A673 (cell line): ENCODE data around the gene ITGB2. TPM values are rescaled to one million over a fixed set of nuclear protein-coding genes. Genes with fewer than 3 reads are reported as not detected.
A peak's percentile ranks its signal among the peaks of the same experiment; 100 is the strongest.

Experiments
- BruUV-seq: library from RNA; stranded (reverse); fragments of 400-500 nt; replicated peaks from 2 replicates; lab custom pipeline; 2021; lab: Mats Ljungman, UMichigan
- CTCF ChIA-PET: fragments of 300-600 bp; sonication (Branson Sonifier 250); formaldehyde crosslinking; loops from one replicate; lab custom pipeline; 2022; ENCODE audit warnings: antibody characterized with exemption; lab: Charles Lee
- POLR2A ChIA-PET: fragments of 300-600 bp; sonication (Branson Sonifier 250); formaldehyde crosslinking; loops from one replicate; lab custom pipeline; 2022; ENCODE audit warnings: antibody characterized with exemption; ENCODE audit not compliant: low non-redundant PET; lab: Charles Lee
- DNase-seq: peaks from one replicate; pipeline ENCODE4 v3.0.0-alpha.2; 2015; ENCODE audit warnings: low spot score
- H3K27ac ChIP-seq: fragments of 200-600 bp; sonication (generic); 2 replicates; pipeline ENCODE4 v1.5.1; 2016; ENCODE audit warnings: mixed run types, low read depth, mild to moderate bottlenecking, mixed read lengths, antibody characterized with exemption, low read length; ENCODE audit not compliant: poor library complexity, severe bottlenecking
- H3K27me3 ChIP-seq: fragments of 200-600 bp; sonication (generic); replicated peaks from 2 replicates; pipeline ENCODE4 v1.6.1; 2017; ENCODE audit warnings: mixed run types, low read depth, mild to moderate bottlenecking, mixed read lengths, antibody characterized with exemption, low read length; ENCODE audit not compliant: insufficient read depth, poor library complexity
- H3K36me3 ChIP-seq: fragments of 200-600 bp; sonication (generic); 2 replicates; pipeline ENCODE4 v1.6.1; 2016; ENCODE audit warnings: mixed run types, mild to moderate bottlenecking, mixed read lengths, antibody characterized with exemption, low read length; ENCODE audit not compliant: insufficient read depth, poor library complexity, severe bottlenecking
- H3K4me1 ChIP-seq: fragments of 200-600 bp; sonication (generic); 2 replicates; pipeline ENCODE4 v1.6.1; 2017; ENCODE audit warnings: mixed run types, mild to moderate bottlenecking, mixed read lengths, antibody characterized with exemption, low read length; ENCODE audit not compliant: insufficient read depth, poor library complexity, severe bottlenecking
- H3K4me3 ChIP-seq: fragments of 200-600 bp; sonication (generic); 2 replicates; pipeline ENCODE4 v1.5.1; 2016; ENCODE audit warnings: low read depth, mixed run types, mild to moderate bottlenecking, mixed read lengths, low read length; ENCODE audit not compliant: poor library complexity, severe bottlenecking
- H3K9me3 ChIP-seq: fragments of 200-600 bp; sonication (generic); 2 replicates; pipeline ENCODE4 v1.6.1; 2016; ENCODE audit warnings: mixed run types, low read depth, mild to moderate bottlenecking, mixed read lengths, antibody characterized with exemption, low read length; ENCODE audit not compliant: poor library complexity, severe bottlenecking
- CTCF ChIP-seq: fragments of 300-800, 200-600 bp; sonication (generic); conservative IDR thresholded peaks from 2 replicates; pipeline ENCODE4 v1.5.1; 2017; ENCODE audit warnings: low read depth, mild to moderate bottlenecking, antibody characterized with exemption, low read length, moderate library complexity, mixed read lengths
- EZH2 ChIP-seq: fragments of 200-600 bp; sonication (generic); IDR thresholded peaks from 2 replicates; pipeline ENCODE4 v1.6.1; 2017; ENCODE audit warnings: borderline replicate concordance, low read depth, mild to moderate bottlenecking, mixed read lengths, antibody characterized with exemption, low read length; ENCODE audit not compliant: poor library complexity, severe bottlenecking
- intact Hi-C: fragments of 100-400 bp; cut with micrococcal nuclease; formaldehyde crosslinking; loops from one replicate; pipeline ENCODE4 v1.10.0; 2022; ENCODE audit not compliant: unreplicated experiment
- total RNA-seq: library from RNA; stranded (reverse); gene quantifications from 2 replicates; pipeline ENCODE4 v1.2.3, GENCODE V29; 2021

The ITGB2 gene
- total RNA-seq, 1 experiment from 2014 or later, result 5.0 TPM

DNA sequence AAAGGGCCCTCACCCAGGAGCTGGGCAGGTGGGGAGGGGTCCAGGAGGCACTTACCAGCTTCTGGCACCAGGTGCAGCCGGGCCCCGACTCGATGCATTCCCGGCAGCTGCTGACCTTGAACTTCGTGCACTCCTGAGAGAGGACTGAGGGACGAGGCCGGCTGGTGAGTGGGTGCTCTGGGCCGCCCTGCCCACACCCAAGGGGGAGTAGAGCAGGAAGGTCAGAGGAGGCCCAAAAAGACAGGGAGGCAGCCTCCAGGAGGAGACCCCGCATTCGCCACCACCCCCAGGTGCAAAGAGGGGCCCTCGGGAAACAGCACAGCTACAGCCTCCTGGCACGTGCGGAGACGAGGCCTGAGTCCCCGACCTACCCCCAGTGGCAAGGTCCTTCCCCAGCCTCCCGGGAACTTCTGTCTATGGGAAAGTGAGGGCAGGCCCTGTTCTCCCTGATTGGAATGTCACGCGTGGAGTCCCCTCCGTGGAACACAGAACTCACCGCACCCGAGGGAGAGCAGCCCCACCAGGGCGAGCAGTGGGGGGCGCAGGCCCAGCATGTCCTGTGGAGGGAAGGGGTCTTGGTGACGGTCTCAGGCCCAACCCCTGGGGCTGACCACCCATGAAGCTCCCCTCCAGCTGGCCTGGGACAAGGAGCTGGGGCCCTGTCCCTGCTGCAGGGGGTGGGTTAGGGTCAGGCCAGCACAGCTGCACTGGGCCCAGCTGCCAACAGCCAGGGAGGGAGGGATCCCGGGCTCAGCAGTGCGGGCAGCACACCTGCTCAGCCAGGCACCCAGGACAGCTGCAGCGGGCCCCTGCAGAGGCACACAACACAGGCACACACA, 10.3 kb downstream of the ITGB2 start:
- H3K36me3 ChIP-seq, result no peaks in the 10 kb centered on the region
- no TSS peak for BruUV-seq
- no peak for DNase-seq
- peaks cover 35% of the 10 kb centered on the region for H3K4me1 ChIP-seq
- CTCF ChIA-PET, result no interaction called here
- peak overlapping the region; percentile 68 for H3K27ac ChIP-seq
- TF ChIP-seq CTCF, result no peak
- TF ChIP-seq EZH2, result no peak
- H3K9me3 ChIP-seq, result no peaks in the 10 kb centered on the region
- POLR2A ChIA-PET, result no interaction called here
- intact Hi-C loops, result no loop called here
- H3K27me3 ChIP-seq, result no peaks in the 10 kb centered on the region
- H3K4me3 ChIP-seq, result no peak overlapping the region

- POLR2A ChIA-PET, result no interaction called here
- intact Hi-C loops, result no loop called here
- no TSS peak for BruUV-seq
- no peak for DNase-seq
- Histone ChIP-seq H3K36me3 (no peaks in the 10 kb centered on the region), H3K9me3 (no peaks in the 10 kb centered on the region), H3K4me1 (peaks cover 35% of the 10 kb centered on the region), H3K4me3 (no peak overlapping the region), H3K27ac (peak overlapping the region; percentile 68), H3K27me3 (no peaks in the 10 kb centered on the region)
- CTCF ChIA-PET, result no interaction called here
- no peak for TF ChIP-seq CTCF
- no peak for TF ChIP-seq EZH2
These were observed 11.0 kb downstream of the ITGB2 start for GRCh38 chr21:44909719-44910118.

- no TSS peak for BruUV-seq
- no peaks in the 10 kb centered on the region for H3K9me3 ChIP-seq
- H3K4me3 ChIP-seq, result no peak overlapping the region
- no peaks in the 10 kb centered on the region for H3K36me3 ChIP-seq
- ChIA-PET POLR2A (no interaction called here), CTCF (no interaction called here)
- intact Hi-C loops, result no loop called here
- peak overlapping the region; percentile 53 for H3K27ac ChIP-seq
- peaks cover 35% of the 10 kb centered on the region for H3K4me1 ChIP-seq
- no peaks in the 10 kb centered on the region for H3K27me3 ChIP-seq
- TF ChIP-seq EZH2, result no peak
- TF ChIP-seq CTCF, result no peak
- no peak for DNase-seq
These were observed 11.8 kb downstream of the ITGB2 start for GRCh38 chr21:44908908-44909307.
